ENCODE measurements around the gene RMC1.

GRCh38 chr18:23538001-23538400 lies 34.7 kb downstream of the RMC1 start:
- TF ChIP-seq POLR2AphosphoS5 (IDR thresholded peaks at IDR 0.05) = no peak
- no peak for TF ChIP-seq POLR2A (IDR thresholded peaks at IDR 0.05)

All from sigmoid colon (tissue), 4 donors.